ENCODE results near the gene FHDC1.

FHDC1 gene

DNA sequence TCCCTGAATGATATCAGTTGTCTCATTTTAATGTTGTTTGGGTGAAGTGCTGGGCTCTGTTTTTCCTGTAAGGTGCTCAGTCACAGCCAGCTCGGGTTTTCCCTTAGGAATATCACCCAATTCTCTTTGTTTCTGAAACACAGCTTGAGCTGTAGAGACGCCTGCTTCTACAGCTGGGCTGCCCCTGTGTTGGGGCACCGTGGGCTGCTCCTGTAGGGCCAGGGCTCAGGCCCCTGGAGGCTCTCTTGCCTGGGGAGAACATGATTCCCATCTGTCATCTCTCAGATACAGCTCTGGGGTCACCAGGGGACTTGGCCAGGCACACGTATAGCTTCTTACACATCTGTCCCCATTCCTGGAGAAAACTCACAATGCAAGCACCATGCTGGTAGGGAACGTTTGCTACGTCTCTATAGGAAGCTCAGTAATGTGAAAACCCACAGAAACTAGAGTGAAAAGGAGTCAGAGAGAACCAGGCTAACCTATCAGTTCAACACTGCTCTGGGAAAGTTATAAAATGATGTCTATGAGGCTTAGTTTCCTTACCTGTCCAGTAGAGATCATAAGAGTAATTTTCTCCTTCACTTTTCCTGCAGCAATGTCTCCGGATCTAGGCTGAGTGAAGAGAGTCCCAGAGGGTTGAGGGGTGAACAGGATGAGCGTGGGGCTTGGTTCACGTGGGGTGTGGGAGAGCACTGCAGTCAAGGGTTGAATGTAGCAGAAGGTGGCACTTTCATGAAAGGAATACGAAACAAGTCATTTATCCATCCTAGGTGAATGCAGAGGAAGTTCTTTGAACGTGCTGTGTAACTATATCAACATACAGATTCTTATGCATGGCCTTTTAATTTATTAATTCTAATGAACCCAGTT is 14.5 kb downstream of the FHDC1 start:
- Histone ChIP-seq H3K27me3 (ENCODE audit: insufficient read depth, low read length) (no peaks in the 10 kb centered on the region; the same call in 1 of the 2 replicates), H2AFZ (ENCODE audit: low read length) (no peak overlapping the region), H4K20me1 (ENCODE audit: insufficient read depth, low read length) (no peaks in the 10 kb centered on the region), H3K9me3 (ENCODE audit: low read length) (no peaks in the 10 kb centered on the region), H3K36me3 (ENCODE audit: insufficient read depth, low read length) (no peaks in the 10 kb centered on the region), H3K27ac (ENCODE audit: low read depth, low read length, poor library complexity, severe bottlenecking) (no peak overlapping the region), H3K79me2 (ENCODE audit: insufficient read depth, low read length) (no peaks in the 10 kb centered on the region), H3K4me1 (ENCODE audit: insufficient read depth, low read length, severe bottlenecking) (no peaks in the 10 kb centered on the region), H3K4me2 (ENCODE audit: low read length) (no peak overlapping the region), H3F3A (ENCODE audit: insufficient read depth, low read length) (no peaks in the 10 kb centered on the region), H3K9me2 (ENCODE audit: low read depth, low read length) (no peaks in the 10 kb centered on the region), H3K4me3 (ENCODE audit: low read depth, low read length, poor library complexity, severe bottlenecking) (no peak overlapping the region), H3K9ac (ENCODE audit: low read length) (no peak overlapping the region)
- TF ChIP-seq EZH2 (IDR thresholded peaks at IDR 0.05; ENCODE audit: borderline replicate concordance, low read length) = no peak
- TF ChIP-seq, protein P1, sequence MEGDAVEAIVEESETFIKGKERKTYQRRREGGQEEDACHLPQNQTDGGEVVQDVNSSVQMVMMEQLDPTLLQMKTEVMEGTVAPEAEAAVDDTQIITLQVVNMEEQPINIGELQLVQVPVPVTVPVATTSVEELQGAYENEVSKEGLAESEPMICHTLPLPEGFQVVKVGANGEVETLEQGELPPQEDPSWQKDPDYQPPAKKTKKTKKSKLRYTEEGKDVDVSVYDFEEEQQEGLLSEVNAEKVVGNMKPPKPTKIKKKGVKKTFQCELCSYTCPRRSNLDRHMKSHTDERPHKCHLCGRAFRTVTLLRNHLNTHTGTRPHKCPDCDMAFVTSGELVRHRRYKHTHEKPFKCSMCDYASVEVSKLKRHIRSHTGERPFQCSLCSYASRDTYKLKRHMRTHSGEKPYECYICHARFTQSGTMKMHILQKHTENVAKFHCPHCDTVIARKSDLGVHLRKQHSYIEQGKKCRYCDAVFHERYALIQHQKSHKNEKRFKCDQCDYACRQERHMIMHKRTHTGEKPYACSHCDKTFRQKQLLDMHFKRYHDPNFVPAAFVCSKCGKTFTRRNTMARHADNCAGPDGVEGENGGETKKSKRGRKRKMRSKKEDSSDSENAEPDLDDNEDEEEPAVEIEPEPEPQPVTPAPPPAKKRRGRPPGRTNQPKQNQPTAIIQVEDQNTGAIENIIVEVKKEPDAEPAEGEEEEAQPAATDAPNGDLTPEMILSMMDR (IDR thresholded peaks at IDR 0.05; ENCODE audit: low read length) = no peak

DNA sequence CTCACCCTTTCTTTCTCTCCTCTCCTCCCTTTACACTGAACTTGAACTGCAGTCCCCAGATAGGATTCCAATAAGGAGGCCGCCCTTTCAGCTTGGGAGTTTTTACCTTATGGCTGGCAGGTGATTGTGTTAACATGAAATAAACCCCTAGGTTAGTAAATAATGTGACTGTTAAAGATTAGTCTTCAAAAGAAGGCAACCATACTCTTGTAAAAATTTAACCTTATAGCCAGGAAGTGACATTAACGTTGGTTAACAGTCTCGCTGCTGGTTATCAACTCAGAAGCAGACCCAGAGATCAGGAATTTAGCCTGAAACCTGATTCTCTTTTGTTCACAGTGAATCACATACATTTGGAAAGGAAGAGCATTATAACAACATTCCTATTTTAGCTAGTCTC is 15.2 kb downstream of the FHDC1 start:
- Histone ChIP-seq H3K79me2 (ENCODE audit: insufficient read depth, low read length) (no peaks in the 10 kb centered on the region), H4K20me1 (ENCODE audit: insufficient read depth, low read length) (no peaks in the 10 kb centered on the region), H3K4me2 (ENCODE audit: low read length) (no peak overlapping the region), H2AFZ (ENCODE audit: low read length) (no peak overlapping the region), H3K4me3 (ENCODE audit: low read depth, low read length, poor library complexity, severe bottlenecking) (no peak overlapping the region), H3K9me2 (ENCODE audit: low read depth, low read length) (no peaks in the 10 kb centered on the region), H3K9me3 (ENCODE audit: low read length) (no peaks in the 10 kb centered on the region), H3K36me3 (ENCODE audit: insufficient read depth, low read length) (no peaks in the 10 kb centered on the region), H3K27ac (ENCODE audit: low read depth, low read length, poor library complexity, severe bottlenecking) (no peak overlapping the region), H3K27me3 (ENCODE audit: insufficient read depth, low read length) (no peaks in the 10 kb centered on the region; the same call in 1 of the 2 replicates), H3F3A (ENCODE audit: insufficient read depth, low read length) (no peaks in the 10 kb centered on the region), H3K9ac (ENCODE audit: low read length) (no peak overlapping the region), H3K4me1 (ENCODE audit: insufficient read depth, low read length, severe bottlenecking) (no peaks in the 10 kb centered on the region)
- TF ChIP-seq EZH2 (IDR thresholded peaks at IDR 0.05; ENCODE audit: borderline replicate concordance, low read length) = no peak
- TF ChIP-seq, protein P1 (IDR thresholded peaks at IDR 0.05; ENCODE audit: low read length) = no peak

DNA sequence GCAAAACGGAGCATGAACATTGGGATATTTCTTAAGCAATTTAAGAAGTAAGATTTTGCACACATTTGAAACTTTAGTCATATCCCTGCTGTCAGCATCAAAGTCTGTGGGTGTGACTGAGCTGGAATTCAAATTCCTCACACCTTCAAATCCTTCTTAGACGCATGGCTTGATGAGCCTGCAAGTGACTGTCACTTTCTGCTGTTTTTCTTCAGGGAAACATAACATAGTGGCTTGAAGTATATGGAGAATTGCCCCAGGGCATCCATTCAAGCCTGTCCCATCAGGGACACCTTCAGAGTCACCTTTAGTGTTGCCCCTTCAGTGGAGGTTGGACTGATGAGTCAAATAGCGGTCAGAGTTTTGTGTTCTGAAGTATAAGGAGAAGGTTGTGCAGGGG is 17.4 kb downstream of the FHDC1 start:
- Histone ChIP-seq H3K9me3 (ENCODE audit: low read length) (no peaks in the 10 kb centered on the region), H3K27me3 (ENCODE audit: insufficient read depth, low read length) (no peaks in the 10 kb centered on the region; the same call in 1 of the 2 replicates), H3K4me1 (ENCODE audit: insufficient read depth, low read length, severe bottlenecking) (no peaks in the 10 kb centered on the region), H2AFZ (ENCODE audit: low read length) (no peak overlapping the region), H3K4me3 (ENCODE audit: low read depth, low read length, poor library complexity, severe bottlenecking) (no peak overlapping the region), H3K9me2 (ENCODE audit: low read depth, low read length) (no peaks in the 10 kb centered on the region), H3K79me2 (ENCODE audit: insufficient read depth, low read length) (no peaks in the 10 kb centered on the region), H3K27ac (ENCODE audit: low read depth, low read length, poor library complexity, severe bottlenecking) (no peak overlapping the region), H3F3A (ENCODE audit: insufficient read depth, low read length) (no peaks in the 10 kb centered on the region), H3K36me3 (ENCODE audit: insufficient read depth, low read length) (no peaks in the 10 kb centered on the region), H3K9ac (ENCODE audit: low read length) (no peak overlapping the region), H3K4me2 (ENCODE audit: low read length) (no peak overlapping the region), H4K20me1 (ENCODE audit: insufficient read depth, low read length) (no peaks in the 10 kb centered on the region)
- no peak for TF ChIP-seq EZH2 (IDR thresholded peaks at IDR 0.05; ENCODE audit: borderline replicate concordance, low read length)
- TF ChIP-seq, protein P1 (IDR thresholded peaks at IDR 0.05; ENCODE audit: low read length) = no peak

Data from OCI-LY1 (cell line).